Peyer's patch (tissue), 4 donors: ENCODE data around the gene CTF1.

Source experiments
- CTCF ChIP-seq, 6 experiments: fragments of 450-650 bp in 4 of 6; fragments of 200-600 bp in 2 of 6; sonication (generic) in 1 of 6; IDR thresholded peaks; one replicate each; pipeline ENCODE4 v1.5.1; 2017 to 2019; ENCODE audit warnings: antibody characterized with exemption in 6 of 6, mild to moderate bottlenecking in 3 of 6, moderate library complexity in 1 of 6
- POLR2A ChIP-seq, 2 donors: fragments of 450-650 bp; IDR thresholded peaks; one replicate each; pipeline ENCODE4 v1.5.1; 2017; ENCODE audit warnings: antibody characterized with exemption in 2 of 2, mild to moderate bottlenecking in 2 of 2, moderate library complexity in 2 of 2

GRCh38 chr16:30895627-30896260, 670 bp upstream of the CTF1 start:
- no peak for TF ChIP-seq POLR2A (IDR thresholded peaks at IDR 0.05)
- no peak for TF ChIP-seq CTCF (IDR thresholded peaks at IDR 0.05)
